ENCODE measurements around the gene ATAD2B.

DNA sequence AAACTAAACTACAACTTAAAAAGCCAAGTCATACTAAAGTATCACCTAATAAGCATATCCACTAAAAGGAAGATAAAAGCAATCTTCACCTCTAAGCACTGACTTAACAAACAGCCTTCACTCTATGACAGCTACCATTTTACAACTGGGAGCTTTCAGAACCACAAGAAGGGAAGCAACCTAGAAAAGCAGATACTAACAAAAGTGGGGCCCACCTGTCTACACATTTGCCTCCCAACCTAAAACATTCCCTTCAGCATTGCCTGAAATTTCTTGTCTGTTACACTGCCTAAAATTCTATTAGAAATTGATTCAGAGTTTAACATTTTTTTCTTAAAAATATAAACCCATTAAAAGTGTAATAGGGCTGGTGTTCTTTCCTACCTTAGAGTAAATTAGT, 172.0 kb downstream of the ATAD2B start:
- TF ChIP-seq, protein P1, sequence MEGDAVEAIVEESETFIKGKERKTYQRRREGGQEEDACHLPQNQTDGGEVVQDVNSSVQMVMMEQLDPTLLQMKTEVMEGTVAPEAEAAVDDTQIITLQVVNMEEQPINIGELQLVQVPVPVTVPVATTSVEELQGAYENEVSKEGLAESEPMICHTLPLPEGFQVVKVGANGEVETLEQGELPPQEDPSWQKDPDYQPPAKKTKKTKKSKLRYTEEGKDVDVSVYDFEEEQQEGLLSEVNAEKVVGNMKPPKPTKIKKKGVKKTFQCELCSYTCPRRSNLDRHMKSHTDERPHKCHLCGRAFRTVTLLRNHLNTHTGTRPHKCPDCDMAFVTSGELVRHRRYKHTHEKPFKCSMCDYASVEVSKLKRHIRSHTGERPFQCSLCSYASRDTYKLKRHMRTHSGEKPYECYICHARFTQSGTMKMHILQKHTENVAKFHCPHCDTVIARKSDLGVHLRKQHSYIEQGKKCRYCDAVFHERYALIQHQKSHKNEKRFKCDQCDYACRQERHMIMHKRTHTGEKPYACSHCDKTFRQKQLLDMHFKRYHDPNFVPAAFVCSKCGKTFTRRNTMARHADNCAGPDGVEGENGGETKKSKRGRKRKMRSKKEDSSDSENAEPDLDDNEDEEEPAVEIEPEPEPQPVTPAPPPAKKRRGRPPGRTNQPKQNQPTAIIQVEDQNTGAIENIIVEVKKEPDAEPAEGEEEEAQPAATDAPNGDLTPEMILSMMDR (IDR thresholded peaks at IDR 0.05) = no peak
- TF ChIP-seq POLR2A (IDR thresholded peaks at IDR 0.05) = no peak
